Frontal cortex (tissue), 4 donors: ENCODE data around the gene HOMER1. TPM values are rescaled to one million over a fixed set of nuclear protein-coding genes. Genes with fewer than 3 reads are reported as not detected.

ENCODE experiments used
- DNase-seq, 2 donors: peaks; one replicate each; pipeline ENCODE4 v3.0.0; 2012; ENCODE audit warnings: low spot score in 2 of 2
- FAIRE-seq: peaks from 2 replicates; lab custom pipeline; 2012; peaks lifted over from hg19 to GRCh38; lab: Jason Lieb, UNC
- total RNA-seq: library from RNA; depleted of rRNA; stranded (reverse); fragments of >200 nt; gene quantifications from one replicate; pipeline ENCODE4 v1.2.3, GENCODE V29; 2014
- donor health status: control.
- donor health status: control.
- donor health status: control.

The HOMER1 gene, protein sequence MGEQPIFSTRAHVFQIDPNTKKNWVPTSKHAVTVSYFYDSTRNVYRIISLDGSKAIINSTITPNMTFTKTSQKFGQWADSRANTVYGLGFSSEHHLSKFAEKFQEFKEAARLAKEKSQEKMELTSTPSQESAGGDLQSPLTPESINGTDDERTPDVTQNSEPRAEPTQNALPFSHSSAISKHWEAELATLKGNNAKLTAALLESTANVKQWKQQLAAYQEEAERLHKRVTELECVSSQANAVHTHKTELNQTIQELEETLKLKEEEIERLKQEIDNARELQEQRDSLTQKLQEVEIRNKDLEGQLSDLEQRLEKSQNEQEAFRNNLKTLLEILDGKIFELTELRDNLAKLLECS
- 205 TPM for total RNA-seq

DNA sequence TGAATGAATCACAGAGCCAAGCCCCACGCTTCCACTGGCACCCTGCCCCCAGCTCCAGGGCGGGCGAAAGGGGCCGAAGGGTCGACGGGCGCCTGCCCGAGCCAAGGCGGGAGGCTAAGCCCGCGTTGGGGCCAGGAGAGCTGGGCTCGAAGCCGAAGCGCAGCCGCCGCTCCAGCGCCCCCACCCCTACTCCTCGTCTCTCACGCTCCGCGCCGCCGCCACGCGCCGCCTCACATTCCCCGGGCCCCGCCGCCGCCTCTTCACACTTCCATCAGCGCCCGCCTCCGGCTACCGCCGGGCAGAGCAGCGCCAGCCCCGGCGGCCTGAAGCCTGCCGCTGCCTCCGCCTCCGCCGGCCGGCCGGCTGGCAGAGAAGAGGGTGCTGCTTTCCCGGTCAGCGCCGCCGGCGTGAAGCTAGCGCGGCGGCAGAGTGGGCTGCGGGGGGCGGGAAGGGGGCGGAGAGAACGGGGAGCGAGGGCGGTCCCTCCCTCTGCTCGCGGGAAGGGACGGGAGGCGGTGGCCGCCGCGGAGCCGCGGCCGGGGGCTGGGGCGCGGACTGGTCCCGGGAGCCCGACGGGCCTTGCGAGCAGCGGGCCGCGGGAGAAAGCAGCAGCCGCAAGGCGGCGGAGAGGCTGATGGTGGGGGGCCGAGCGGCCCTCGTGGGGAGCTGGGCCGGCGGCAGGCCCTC lies at the start of gene HOMER1:
TSS of gene HOMER1 (minus strand) at position 431 of the 687 bp plus-strand sequence. CDS start 1,360 bp downstream, outside the sequence.
- FAIRE-seq (no peak), DNase-seq (peak; percentile 76 to 80)

DNA sequence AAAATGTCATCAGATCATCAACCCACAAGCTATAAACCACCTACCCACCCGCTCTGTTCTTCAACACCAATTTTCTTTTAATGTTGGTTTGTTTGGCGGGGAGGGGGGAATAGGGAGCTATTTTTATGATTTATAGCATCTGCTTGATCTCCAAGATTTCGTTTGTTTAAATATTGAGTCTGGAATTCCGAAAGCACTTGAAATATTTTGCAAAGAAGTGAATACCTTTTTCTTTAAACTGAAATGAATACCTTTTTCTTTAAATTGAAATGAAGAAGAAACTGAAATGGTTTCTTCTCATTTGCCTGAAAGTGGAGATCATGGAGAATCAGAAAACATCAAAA lies 49.3 kb upstream of the HOMER1 start:
- no peak for FAIRE-seq
- DNase-seq = no peak

DNA sequence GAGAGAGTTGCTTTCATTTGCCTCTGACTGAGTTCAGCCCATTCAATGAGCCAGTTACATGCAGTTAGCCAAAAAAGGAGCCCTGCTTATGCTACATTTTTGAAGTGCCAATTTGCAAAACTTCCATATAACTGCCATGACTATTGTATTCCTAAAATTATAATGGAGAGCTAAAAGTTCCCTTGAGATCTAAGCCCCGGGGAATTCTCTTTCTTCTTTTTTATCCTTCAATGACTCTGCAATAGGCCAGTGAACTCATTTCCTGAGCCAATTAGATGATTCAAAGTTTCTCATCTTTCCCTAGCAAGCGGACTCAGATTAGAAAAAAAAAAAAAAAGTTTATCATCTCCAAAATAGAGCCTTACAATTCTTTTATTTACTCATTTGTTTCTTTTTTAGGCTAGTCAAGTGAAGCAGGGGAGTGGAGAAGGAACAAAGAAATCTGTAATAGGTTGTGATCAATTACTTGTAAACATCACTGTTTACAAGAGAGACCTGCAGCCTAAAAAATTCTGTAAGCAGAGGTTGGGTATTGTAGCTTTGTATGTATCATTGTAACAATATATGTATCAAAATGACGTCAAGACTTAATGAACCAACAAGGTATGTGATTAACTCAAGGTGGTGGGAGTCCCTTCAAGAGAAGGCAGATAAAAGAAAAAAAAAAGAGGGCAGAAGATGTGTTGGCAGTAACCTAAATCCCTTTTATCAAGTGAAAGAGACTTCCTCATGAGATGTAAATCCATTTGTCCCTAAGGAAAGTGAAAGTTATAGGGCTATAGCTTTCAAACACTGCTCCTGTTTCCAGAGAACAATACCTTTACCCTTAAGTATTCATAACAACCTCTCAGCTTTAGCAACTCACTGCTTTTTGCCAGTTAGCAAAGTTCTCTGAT lies 48.7 kb upstream of the HOMER1 start:
- DNase-seq (no peak), FAIRE-seq (no peak)

DNA sequence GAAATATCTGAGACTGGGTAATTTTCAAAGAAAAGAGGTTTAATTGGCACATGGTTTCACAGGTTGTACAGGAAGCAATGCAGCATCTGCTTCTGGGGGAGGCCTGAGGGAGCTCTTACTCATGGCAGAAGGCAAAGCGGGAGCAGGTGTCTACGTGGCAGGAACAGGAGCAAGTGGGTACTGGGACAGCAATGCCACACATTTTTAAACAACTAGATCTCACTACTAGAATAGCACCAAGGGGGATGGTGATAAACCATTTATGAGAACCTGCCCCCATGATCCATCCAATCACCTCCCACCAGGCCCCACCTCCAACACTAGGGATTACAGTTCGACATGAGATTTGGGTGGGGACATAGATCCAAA lies 47.6 kb upstream of the HOMER1 start:
- no peak for FAIRE-seq
- no peak for DNase-seq

DNA sequence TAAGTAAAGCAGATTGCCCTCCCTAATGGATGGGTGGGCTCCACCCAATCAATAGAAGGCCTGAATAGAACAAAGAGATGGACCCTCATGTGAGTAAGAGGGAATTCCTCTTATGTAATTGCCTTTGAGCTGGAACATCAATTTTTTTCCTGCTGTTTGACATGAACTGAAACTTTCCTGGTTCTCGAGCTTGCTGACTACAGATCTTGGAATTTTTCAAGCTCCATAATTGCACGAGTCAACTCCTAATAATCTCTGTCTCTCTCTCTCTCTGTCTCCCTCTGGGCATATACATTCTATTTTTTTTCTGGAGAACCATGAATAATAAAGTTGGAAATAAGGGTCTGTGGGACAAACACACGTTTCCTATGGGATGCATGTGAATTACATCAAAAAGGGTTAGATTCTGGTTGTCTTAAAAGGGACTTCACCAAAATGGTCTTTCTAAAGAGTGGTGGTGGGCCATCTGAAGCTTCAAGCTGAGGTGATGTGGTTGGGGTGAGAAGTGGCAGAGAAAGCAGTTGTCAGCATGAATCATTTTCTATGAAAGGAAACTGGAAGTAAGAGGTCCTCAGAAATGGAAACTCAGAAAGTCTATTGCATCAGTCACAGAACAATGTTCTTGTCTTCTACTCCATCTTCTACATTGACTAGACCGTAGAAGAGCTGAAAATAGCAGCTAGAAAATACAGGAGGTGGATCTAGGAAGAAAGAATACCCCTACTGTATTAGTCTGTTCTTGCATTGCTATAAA lies 47.0 kb upstream of the HOMER1 start:
- DNase-seq (no peak), FAIRE-seq (no peak)

DNA sequence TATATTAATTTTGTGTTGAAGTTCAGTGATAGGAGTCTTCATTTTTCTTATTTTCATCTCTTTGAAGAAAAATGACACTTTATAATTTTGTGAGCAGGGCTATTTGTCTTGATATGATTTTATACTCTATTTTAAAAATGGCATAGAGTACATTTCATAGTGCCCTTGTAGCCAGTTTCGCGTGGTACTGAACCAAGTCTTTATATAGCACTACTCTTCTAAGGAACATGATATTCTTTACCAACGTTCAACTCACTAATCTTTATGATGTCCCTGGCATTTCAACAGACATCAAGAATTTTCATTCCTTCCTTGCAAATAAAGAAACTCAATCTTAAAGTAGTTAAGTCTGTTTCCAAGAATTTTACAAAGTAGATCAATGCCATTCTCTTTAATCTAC lies 41.5 kb upstream of the HOMER1 start:
- DNase-seq (no peak), FAIRE-seq (no peak)

DNA sequence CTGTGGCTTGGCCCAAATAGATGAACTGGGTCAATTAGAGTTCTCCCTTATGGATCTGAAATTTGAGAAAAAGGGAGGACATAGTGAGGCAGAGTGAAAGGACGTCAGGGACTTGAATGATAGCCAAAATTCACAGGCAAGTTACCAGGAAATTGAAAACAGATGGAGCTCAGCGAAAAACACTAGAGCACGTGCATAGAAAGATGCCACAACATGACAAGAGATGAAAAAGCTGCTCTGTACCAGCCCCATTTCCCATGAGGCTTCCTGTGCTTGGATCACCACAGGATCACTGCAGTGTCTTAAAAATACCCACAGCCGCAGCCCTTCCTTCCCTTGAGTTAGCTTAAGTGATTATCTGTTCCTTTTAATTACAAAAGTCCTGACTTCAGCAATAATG lies 39.0 kb upstream of the HOMER1 start:
- FAIRE-seq (no peak), DNase-seq (no peak)

DNA sequence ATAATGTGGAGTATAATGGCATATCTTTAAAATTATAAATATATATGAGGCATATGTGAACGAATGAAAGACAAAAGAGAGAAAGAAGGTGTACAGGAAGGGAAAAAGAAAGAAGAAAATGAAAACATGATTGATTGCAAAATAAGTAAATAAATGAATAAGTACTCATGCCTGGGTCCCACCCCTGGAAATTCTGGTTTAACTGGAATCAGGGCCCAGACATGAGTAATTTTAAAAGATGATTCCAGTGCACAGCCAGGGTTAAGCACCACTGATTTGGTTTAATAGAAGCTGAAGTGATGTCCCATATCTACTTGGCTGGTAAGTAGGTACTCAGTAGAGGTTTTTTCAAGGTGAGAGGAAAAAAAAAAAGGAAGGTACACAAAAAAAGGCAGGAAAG lies 34.0 kb upstream of the HOMER1 start:
- DNase-seq (no peak), FAIRE-seq (no peak)

DNA sequence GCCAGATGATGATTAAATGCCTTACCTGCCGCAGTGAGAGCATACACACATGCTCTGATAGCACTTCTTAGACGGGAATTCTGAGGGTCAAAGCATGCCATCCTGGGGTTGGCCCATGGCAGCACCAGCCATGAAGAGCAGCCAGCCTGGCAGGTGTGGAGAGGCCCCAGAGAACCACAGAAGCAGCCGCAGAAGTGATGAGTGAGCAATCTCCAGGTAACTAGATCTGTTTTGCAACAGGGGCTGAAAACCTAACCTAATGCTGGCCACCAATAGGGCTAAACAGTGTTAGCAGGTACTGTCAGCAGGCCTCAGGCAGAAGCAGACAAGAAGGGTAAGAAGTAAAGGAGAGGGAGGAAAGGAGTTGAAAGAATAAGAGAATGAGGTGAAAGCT lies 33.5 kb upstream of the HOMER1 start:
- DNase-seq (no peak), FAIRE-seq (no peak)

DNA sequence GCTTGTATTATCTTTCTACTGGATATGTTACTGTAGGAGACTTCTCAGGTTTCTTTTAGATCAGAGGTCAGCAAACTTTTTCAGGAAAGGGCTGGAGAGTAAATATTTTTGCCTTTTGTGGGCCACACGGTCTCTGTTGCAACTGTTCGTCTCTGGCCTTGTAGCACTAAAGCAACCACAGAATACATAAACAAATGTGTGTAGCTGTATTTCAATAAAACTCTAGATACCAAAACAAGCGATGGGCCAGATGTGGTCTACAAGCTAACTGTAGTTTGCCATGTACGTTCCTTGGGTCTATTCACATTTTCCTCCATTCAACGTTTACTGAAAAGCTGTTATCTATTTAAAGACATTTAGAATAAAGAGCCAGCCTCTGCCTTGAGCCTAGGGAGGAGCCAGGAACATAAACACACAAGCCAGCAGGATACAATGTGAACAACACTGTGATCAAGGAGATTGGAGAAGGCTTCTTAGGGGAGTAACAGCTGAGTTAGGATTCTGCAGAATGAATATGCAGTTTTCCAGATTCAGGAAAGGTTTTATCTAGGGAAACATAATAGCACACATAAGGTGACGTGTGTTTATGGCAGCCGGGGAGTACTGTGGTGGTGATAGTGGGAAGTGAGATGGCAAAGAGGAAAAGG lies 33.0 kb upstream of the HOMER1 start:
- DNase-seq (no peak), FAIRE-seq (no peak)

DNA sequence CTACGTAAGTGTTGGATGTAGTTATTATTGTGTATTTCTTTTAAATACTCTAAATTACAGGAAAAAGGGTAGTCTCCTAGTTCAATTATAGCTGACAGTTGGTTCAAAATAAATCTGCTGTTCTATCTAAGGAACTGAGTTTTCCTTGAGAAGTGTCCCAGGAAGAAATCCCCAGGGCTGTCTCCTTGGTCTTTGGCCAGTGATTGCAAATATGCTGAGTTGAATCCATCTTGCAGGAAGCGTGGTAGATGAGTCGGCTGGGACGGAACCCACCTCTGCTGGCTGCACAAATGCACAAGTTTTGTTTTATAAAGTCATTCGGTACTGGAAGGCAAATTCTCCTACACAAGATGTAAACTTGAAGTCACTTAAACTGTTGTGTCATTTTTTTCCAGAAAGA lies 30.2 kb upstream of the HOMER1 start:
- no peak for DNase-seq
- no peak for FAIRE-seq

DNA sequence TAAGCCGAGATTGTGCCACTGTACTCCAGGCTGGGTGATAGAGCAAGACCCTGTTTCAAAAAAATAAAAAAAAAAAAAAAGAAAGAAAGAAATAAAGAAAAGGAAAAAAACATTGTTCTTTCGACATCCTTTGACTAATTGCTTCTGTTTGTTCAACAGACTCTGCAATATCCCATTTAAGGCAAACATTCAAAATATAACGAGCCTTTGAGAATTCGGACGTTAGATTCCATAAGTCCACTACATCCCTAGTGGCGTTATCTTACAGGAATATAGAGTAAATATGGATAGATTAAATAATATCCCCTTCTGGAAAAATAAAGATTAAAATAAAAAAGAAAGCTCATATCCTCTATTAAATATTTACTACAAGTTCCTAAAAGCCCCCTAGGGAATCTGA lies 27.0 kb upstream of the HOMER1 start:
- DNase-seq (no peak), FAIRE-seq (no peak)

DNA sequence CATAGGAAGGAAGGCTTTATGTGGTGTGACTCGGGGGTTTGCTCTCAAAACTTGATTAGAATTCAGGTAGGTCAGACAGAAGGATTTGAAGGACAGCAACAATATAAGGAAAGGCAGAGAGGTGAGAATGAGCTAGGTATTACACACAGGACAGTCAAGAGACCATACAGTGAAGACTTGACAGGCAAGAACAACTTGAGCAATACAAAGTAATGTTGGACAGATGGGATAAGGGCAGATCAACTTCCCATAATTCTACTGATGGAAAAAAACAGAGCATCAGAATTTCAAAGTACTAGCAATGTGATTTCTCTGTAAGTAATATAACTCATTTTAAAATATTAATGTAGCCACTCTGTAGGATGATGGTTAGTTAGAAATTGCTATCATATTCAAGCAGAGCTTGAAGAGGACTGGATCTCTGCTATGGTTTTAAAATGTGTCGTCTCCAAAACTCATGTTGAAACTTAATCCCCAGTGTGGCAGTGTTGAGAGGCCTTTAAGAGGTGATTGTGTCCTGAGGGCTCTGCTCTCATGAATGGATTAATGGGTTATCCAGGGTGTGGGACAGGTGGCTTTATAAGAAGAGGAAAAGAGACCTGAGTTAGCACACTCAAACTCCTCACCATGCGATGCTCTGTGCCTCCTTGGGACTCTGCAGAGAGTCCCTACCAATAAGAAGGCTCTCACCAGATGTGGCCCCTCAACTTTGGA lies 22.4 kb upstream of the HOMER1 start:
- FAIRE-seq (no peak), DNase-seq (no peak)

DNA sequence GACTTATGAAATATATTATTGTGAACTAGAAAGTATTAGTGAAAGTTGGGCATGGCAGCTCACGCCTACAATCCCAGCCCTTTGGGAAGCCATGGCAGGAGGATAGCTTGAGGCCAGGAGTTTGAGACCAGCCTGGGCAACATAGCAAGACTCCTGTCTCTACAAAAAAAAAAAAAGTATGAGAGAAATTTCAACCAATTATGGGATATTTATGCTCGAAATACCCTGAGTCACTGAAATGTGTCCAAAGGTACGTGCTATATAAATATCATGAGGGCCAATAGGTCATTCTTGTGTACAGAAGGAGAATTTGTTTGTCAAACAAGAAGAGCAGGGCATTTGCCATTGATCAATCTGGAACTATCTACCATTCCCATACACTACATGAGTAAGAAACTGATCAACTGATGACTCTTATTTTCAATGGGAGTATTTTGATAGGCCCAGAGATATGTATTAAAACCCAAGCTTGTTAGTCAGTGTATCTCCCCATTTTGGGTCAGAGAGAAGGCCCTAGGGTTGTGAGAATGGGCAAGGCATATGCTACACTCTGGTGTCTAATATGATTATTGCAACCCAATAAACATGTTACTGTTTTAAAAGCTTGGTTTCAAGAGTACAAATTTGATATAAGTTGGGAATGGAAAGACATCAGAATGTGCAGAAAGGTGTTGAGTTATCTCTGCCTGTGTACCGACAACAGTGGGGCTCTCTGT lies 21.7 kb upstream of the HOMER1 start:
- FAIRE-seq (no peak), DNase-seq (no peak)

DNA sequence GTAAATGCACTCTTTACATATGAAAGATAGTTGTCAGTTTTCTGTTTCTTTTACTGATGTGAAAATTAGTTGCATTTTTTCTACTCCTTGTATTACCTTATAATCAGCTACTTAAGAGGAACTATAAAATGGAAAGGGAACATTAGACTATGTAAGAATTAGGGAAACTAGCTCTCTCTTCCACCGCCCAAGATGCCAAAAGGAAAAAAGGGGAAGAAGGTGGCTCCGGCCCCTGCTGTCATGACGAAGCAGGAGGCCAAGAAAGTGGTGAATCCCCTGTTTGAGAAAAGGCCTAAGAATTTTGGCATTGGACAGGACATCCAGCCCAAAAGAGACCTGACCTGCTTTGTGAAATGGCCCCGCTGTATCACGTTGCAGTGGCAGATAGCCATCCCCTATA lies 15.2 kb upstream of the HOMER1 start:
- FAIRE-seq (no peak), DNase-seq (no peak)

DNA sequence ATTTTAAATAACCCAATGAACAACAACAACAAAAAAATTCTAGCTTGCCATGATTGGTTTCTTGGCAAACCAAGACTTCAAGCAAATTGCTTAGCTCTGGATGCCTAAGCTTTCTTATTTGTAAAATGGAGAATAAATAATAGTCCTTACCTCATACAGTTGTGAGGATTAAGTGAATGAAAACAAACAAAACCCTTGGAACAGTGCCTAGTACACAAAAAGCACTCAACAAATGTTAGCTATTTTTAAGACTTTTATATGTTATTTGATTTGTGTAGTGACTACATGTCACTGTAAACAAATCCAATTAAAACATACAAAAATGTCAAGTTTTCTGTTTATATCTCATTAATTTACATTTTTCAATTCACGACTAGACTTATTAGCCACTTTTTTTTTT lies 13.5 kb upstream of the HOMER1 start:
- FAIRE-seq (no peak), DNase-seq (no peak)

DNA sequence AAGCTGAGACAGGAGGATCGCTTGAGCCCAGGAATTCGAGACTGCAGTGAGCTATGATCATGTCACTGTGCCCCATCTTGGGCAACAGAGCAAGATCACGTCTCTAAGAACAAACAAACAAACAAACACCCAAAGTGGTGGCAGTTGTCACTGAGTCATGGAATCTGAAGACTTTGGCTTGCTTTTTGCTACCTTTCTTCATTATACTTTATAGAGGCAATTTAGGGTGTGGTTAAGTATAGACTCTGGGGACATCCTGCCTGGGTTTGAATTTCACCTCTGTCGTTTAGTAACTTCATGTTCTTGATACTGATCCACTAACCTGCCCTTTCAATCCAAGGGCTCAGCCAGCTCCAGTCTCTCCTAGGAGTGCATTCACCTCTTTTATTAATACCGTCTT lies 13.0 kb upstream of the HOMER1 start:
- DNase-seq (no peak), FAIRE-seq (no peak)

DNA sequence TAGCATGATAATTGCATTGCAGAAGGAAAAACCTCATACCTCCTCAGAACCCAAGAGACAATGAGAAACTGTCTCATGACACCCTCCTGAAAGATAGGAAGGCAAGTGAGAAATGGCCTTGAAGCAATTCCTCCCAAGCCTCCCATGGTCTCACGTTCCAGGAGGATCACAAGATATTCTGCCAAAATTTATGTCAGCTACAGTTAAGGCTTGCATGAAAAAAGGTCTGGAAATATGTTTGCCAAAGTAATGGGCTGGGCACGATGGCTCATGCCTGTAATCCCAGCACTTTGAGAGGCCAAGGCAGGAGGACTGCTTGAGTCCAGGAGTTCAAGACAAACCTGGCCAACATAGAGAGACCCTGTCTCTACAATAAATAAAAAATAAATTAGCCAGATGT lies 12.6 kb upstream of the HOMER1 start:
- FAIRE-seq = no peak
- no peak for DNase-seq
